HL-60 (cell line): Measurements from ENCODE around the gene SREK1IP1.

Experiments used
- DNase-seq, 2 experiments: peaks; one replicate each; pipeline ENCODE4 v3.0.0-alpha.2; 2010 to 2020; ENCODE audit warnings: low read depth in 1 of 2, low spot score in 1 of 2
- H3K27ac ChIP-seq: fragments of 250-450 bp; sonication (Bioruptor Pico); replicated peaks from 2 replicates; pipeline ENCODE4 v1.5.1; 2020; ENCODE audit warnings: mild to moderate bottlenecking, moderate library complexity
- H3K27me3 ChIP-seq: fragments of 250-450 bp; sonication (Bioruptor Pico); 2 replicates; pipeline ENCODE4 v1.5.1; 2021; ENCODE audit warnings: mild to moderate bottlenecking, moderate library complexity; ENCODE audit not compliant: insufficient read depth, poor library complexity, severe bottlenecking
- H3K4me3 ChIP-seq: replicated peaks from 2 replicates; pipeline ENCODE4 v1.5.1; 2011; ENCODE audit warnings: mild to moderate bottlenecking, control low read depth, low read length; ENCODE audit not compliant: insufficient read depth
- GABPA ChIP-seq: IDR thresholded peaks from 2 replicates; pipeline ENCODE4 v1.6.1; 2012; ENCODE audit warnings: low read depth
- POLR2AphosphoS5 ChIP-seq: IDR thresholded peaks from 2 replicates; pipeline ENCODE4 v1.6.1; 2012; ENCODE audit warnings: low read depth
- SPI1 ChIP-seq: IDR thresholded peaks from 2 replicates; pipeline ENCODE4 v1.6.1; 2012; ENCODE audit warnings: low read depth, mild to moderate bottlenecking, borderline replicate concordance
- TF ChIP-seq, protein P1 (sequence below): IDR thresholded peaks from 2 replicates; pipeline ENCODE4 v1.6.1; 2012; ENCODE audit warnings: low read depth; ENCODE audit not compliant: insufficient replicate concordance
- TF ChIP-seq, protein P2 (sequence below): IDR thresholded peaks from one replicate; pipeline ENCODE4 v1.5.1; 2011; ENCODE audit warnings: low read length, control low read depth, inconsistent platforms; ENCODE audit not compliant: insufficient read depth

Gene SREK1IP1

DNA sequence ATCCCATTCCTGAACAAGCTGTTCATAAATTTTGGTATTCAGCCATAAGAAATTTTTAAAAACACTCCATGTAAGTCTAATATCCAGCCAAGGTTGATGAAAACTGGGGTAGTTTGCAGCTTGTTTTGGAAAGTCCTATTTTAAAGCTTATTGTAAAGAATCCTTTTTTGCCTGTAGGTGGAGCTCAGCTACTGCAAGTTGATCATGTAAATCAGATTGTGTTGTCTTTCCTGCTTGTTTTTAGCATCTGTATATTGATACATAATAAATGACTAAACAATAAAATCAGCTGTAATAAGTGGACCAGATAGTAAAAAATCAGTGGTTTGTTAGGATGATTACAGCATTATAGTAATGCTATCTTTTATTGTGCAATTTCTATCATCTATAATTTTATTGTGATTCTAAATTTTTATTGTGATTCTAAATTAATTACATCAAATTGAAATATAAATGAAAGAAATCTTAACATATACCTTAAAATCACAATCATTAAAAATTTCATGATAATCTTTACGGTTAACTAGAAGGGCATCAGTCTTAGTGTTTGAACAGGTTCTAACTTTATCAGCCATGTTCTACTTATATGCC, 42.7 kb upstream of the SREK1IP1 start:
- TF ChIP-seq SPI1 (no peak), GABPA (no peak), POLR2AphosphoS5 (no peak)
- TF ChIP-seq, protein P1, sequence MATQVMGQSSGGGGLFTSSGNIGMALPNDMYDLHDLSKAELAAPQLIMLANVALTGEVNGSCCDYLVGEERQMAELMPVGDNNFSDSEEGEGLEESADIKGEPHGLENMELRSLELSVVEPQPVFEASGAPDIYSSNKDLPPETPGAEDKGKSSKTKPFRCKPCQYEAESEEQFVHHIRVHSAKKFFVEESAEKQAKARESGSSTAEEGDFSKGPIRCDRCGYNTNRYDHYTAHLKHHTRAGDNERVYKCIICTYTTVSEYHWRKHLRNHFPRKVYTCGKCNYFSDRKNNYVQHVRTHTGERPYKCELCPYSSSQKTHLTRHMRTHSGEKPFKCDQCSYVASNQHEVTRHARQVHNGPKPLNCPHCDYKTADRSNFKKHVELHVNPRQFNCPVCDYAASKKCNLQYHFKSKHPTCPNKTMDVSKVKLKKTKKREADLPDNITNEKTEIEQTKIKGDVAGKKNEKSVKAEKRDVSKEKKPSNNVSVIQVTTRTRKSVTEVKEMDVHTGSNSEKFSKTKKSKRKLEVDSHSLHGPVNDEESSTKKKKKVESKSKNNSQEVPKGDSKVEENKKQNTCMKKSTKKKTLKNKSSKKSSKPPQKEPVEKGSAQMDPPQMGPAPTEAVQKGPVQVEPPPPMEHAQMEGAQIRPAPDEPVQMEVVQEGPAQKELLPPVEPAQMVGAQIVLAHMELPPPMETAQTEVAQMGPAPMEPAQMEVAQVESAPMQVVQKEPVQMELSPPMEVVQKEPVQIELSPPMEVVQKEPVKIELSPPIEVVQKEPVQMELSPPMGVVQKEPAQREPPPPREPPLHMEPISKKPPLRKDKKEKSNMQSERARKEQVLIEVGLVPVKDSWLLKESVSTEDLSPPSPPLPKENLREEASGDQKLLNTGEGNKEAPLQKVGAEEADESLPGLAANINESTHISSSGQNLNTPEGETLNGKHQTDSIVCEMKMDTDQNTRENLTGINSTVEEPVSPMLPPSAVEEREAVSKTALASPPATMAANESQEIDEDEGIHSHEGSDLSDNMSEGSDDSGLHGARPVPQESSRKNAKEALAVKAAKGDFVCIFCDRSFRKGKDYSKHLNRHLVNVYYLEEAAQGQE: no peak
- TF ChIP-seq, protein P2, sequence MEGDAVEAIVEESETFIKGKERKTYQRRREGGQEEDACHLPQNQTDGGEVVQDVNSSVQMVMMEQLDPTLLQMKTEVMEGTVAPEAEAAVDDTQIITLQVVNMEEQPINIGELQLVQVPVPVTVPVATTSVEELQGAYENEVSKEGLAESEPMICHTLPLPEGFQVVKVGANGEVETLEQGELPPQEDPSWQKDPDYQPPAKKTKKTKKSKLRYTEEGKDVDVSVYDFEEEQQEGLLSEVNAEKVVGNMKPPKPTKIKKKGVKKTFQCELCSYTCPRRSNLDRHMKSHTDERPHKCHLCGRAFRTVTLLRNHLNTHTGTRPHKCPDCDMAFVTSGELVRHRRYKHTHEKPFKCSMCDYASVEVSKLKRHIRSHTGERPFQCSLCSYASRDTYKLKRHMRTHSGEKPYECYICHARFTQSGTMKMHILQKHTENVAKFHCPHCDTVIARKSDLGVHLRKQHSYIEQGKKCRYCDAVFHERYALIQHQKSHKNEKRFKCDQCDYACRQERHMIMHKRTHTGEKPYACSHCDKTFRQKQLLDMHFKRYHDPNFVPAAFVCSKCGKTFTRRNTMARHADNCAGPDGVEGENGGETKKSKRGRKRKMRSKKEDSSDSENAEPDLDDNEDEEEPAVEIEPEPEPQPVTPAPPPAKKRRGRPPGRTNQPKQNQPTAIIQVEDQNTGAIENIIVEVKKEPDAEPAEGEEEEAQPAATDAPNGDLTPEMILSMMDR: no peak
- peak in 1 of 2 experiments; percentile 6 for DNase-seq
- H3K27me3 ChIP-seq: no peaks in the 10 kb centered on the region
- no peak overlapping the region for H3K4me3 ChIP-seq
- no peak overlapping the region for H3K27ac ChIP-seq

DNA sequence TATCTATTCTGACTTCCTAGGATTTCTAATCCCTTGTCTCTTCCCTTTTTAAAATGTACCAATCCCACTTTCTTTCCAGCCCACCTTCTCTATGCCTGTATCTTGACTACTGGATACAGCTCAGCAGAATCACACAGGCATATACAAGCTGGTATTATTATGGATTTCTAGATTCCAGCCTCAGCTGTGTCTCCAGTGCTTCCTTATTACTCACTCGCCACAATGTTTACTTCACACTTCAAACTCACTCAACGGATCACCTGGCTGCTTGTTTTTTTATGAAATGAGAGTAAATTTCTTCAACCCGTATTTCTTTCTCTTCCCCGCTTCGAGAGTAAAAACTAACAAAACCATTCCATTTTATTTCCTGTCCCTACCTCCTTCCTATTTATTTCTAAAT, 39.0 kb upstream of the SREK1IP1 start:
- DNase-seq: no peak
- Histone ChIP-seq H3K27ac (no peak overlapping the region), H3K4me3 (no peak overlapping the region), H3K27me3 (no peaks in the 10 kb centered on the region)
- TF ChIP-seq SPI1 (no peak), POLR2AphosphoS5 (no peak)
- TF ChIP-seq, protein P2: no peak
- TF ChIP-seq, protein P1: no peak

DNA sequence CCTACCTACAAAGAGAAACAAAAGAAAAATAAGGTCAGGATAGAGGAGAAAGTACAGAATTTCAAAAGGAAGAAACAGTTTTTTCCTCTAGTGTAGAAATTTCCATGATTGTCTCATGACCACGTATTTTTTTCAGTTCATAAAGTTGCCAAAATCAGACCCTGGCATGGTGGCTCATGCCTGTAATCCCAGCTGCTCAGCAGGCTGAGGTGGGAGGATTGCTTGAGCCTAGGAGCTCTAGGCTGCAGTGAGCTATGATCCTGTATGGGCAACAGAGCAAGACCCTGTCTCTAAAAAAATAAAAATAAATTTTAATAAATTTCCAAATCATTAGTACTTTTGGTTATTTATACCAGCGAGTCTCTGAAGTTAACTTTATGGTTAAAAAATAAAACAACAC, 38.0 kb upstream of the SREK1IP1 start:
- no peak for DNase-seq
- Histone ChIP-seq H3K27ac (no peak overlapping the region), H3K27me3 (no peaks in the 10 kb centered on the region), H3K4me3 (no peak overlapping the region)
- no peak for TF ChIP-seq POLR2AphosphoS5
- TF ChIP-seq GABPA: no peak

DNA sequence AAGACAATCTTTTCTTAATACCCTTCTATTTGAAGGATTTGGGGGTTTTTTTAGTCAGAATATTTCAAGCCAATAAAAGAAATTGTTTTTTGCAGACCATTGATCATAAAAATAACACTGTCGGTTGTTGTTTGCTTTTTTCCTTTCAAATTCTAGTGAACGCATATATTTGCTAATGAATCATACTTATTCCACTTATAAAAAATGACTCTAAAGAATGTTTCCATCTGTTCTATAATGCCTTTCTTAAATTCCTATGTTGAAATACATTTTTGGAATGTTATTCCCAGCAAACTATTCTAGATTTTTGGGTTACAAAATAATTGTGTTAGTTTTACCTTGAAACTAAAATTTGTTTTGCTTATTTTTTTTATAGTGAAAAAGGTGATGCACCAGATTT, 32.4 kb upstream of the SREK1IP1 start:
- no peak for DNase-seq
- no peaks in the 10 kb centered on the region for H3K27me3 ChIP-seq
- TF ChIP-seq POLR2AphosphoS5 (no peak), GABPA (no peak)
- TF ChIP-seq, protein P1: no peak
- TF ChIP-seq, protein P2: no peak
- no peak overlapping the region for H3K27ac ChIP-seq
- no peak overlapping the region for H3K4me3 ChIP-seq
